Measurements from ENCODE around the gene SLC36A1. TPM values are rescaled to one million over a fixed set of nuclear protein-coding genes. Genes with fewer than 3 reads are reported as not detected.

The SLC36A1 gene
- total RNA-seq, 1 experiment from 2014 or later = 15.0 TPM

DNA sequence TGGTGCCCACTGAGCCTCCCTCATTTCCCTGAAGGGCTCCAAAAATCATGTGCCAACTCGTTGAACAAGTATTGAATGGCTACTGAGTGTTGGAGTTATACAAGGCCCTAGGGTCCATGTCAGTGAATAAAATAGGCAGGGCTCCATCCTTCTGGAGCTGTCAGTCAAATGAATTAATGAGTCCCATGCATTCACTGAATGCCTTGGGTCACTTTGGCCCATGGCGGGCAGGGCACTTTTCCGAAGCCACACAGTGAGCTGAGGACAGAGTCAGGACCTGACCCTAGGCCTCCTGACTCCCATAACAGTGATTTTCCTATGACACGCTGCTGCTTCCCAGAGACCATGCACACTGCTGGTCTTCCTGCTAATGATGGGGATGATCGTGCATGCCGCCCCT lies 27.3 kb upstream of the SLC36A1 start:
- Histone ChIP-seq H2BK15ac (ENCODE audit: low read depth, low read length) (no peak overlapping the region), H3K79me1 (ENCODE audit: insufficient read depth, low read depth, low read length, poor library complexity, severe bottlenecking) (no peaks in the 10 kb centered on the region), H4K20me1 (ENCODE audit: control insufficient read depth, insufficient read depth, insufficient read length) (no peaks in the 10 kb centered on the region), H3K79me2 (ENCODE audit: insufficient read depth, low read length) (no peaks in the 10 kb centered on the region), H4K8ac (replicated peaks; ENCODE audit: insufficient read length, low read depth, low read length) (no peak overlapping the region), H2AFZ (ENCODE audit: low read length) (no peak overlapping the region), H3T11ph (ENCODE audit: low read length) (no peak overlapping the region), H4K5ac (ENCODE audit: insufficient read length, low read depth, low read length) (no peak overlapping the region), H3K9me3 (ENCODE audit: control insufficient read depth, low read depth, low read length) (peaks cover 7% of the 10 kb centered on the region), H3K23me2 (ENCODE audit: insufficient read length, low read depth, low read length, poor library complexity, severe bottlenecking) (no peaks in the 10 kb centered on the region), H3K23ac (ENCODE audit: insufficient read length, low read depth, low read length) (no peak overlapping the region), H3K4me2 (ENCODE audit: insufficient read depth, insufficient read length, low read length) (no peak overlapping the region), H3K27me3 (ENCODE audit: insufficient read depth, low read length) (no peaks in the 10 kb centered on the region), H3K18ac (ENCODE audit: insufficient read length, low read depth, low read length) (no peak overlapping the region), H3K9ac (ENCODE audit: extremely low read depth, insufficient read length, low read length) (no peak overlapping the region), H2BK5ac (ENCODE audit: insufficient read length, low read length) (no peak overlapping the region), H3K56ac (ENCODE audit: insufficient read length, low read depth, low read length) (no peak overlapping the region), H3K4ac (ENCODE audit: low read depth, low read length) (no peak overlapping the region), H2BK120ac (ENCODE audit: low read depth, low read length, poor library complexity, severe bottlenecking) (no peak overlapping the region), H3K27ac (ENCODE audit: insufficient read length, low read depth, low read length) (no peak overlapping the region), H2BK20ac (ENCODE audit: low read depth, low read length, poor library complexity, severe bottlenecking) (no peak overlapping the region), H2BK12ac (ENCODE audit: insufficient read length, low read depth, low read length) (no peak overlapping the region), H2AK5ac (ENCODE audit: insufficient read length, low read length) (no peak overlapping the region), H4K91ac (ENCODE audit: insufficient read length, low read depth, low read length) (no peak overlapping the region), H3K14ac (ENCODE audit: insufficient read depth, low read length) (no peak overlapping the region), H3K4me1 (ENCODE audit: insufficient read depth, low read length) (no peaks in the 10 kb centered on the region)
- H3K36me3 Mint-ChIP-seq (ENCODE audit: insufficient read depth in 1 of 3, low read depth in 3 of 3) = peaks cover 23 to 35% (median 29%) of the 10 kb centered on the region in 3 experiments
- TF ChIP-seq, protein P1, sequence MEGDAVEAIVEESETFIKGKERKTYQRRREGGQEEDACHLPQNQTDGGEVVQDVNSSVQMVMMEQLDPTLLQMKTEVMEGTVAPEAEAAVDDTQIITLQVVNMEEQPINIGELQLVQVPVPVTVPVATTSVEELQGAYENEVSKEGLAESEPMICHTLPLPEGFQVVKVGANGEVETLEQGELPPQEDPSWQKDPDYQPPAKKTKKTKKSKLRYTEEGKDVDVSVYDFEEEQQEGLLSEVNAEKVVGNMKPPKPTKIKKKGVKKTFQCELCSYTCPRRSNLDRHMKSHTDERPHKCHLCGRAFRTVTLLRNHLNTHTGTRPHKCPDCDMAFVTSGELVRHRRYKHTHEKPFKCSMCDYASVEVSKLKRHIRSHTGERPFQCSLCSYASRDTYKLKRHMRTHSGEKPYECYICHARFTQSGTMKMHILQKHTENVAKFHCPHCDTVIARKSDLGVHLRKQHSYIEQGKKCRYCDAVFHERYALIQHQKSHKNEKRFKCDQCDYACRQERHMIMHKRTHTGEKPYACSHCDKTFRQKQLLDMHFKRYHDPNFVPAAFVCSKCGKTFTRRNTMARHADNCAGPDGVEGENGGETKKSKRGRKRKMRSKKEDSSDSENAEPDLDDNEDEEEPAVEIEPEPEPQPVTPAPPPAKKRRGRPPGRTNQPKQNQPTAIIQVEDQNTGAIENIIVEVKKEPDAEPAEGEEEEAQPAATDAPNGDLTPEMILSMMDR (conservative IDR thresholded peaks at IDR 0.05) = no peak
- H3K4me3 Mint-ChIP-seq = no peak overlapping the region
- H3K4me1 Mint-ChIP-seq = peaks cover 9 to 22% of the 10 kb centered on the region in 2 experiments
- no CpG with 5 or more reads among the region's 6 CpGs for WGBS (ENCODE audit: extremely low coverage, insufficient read length, low lambda C conversion rate)
- peaks cover 33 to 35% of the 10 kb centered on the region in 2 experiments for H3K9me3 Mint-ChIP-seq
- no peak for DNase-seq
- peaks cover 5% of the 10 kb centered on the region; the same call in 1 of the 2 replicates for H3K27me3 Mint-ChIP-seq (ENCODE audit: low read depth)
- H3K27ac Mint-ChIP-seq = no peak overlapping the region

Data from H9 (cell line).